IMR-90 (cell line): ENCODE measurements around the gene TBCD. TPM values are rescaled to one million over a fixed set of nuclear protein-coding genes. Genes with fewer than 3 reads are reported as not detected.

Experiments
- ATAC-seq: fragments of 200-7000 bp; cut with Tn5 transposase; 2 replicates; pipeline ENCODE4 v1.9.1; 2020; ENCODE audit warnings: low read depth, mild to moderate bottlenecking, moderate library complexity
- BruUV-seq: library from RNA; stranded (reverse); fragments of 400-500 nt; replicated peaks from 2 replicates; lab custom pipeline; 2021; lab: Mats Ljungman, UMichigan
- CTCF ChIA-PET: fragments of 300-600 bp; formaldehyde crosslinking; extraction: SDS; loops from one replicate; lab custom pipeline; 2021; ENCODE audit warnings: antibody characterized with exemption; lab: Yijun Ruan, JAX
- POLR2A ChIA-PET: fragments of 300-600 bp; sonication (Branson Sonifier 250); formaldehyde crosslinking; loops from one replicate; lab custom pipeline; 2022; ENCODE audit warnings: antibody characterized with exemption; ENCODE audit not compliant: unreplicated experiment; lab: Charles Lee
- DNase-seq: peaks from one replicate; pipeline ENCODE4 v3.0.0; 2013
- H2AFZ ChIP-seq: replicated peaks from 2 replicates; pipeline ENCODE3; 2013; ENCODE audit warnings: low read length, mild to moderate bottlenecking; ENCODE audit not compliant: poor library complexity
- H2AK5ac ChIP-seq: 2 replicates; pipeline ENCODE4 v1.6.1; 2013; ENCODE audit warnings: low read depth, low read length, inconsistent platforms
- H2AK9ac ChIP-seq: replicated peaks from 2 replicates; pipeline ENCODE3; 2013; ENCODE audit warnings: mild to moderate bottlenecking, low read depth, low read length, moderate library complexity; ENCODE audit not compliant: poor library complexity
- H2BK120ac ChIP-seq: 2 replicates; pipeline ENCODE4 v1.6.1; 2013; ENCODE audit warnings: low read depth, low read length, inconsistent platforms
- H2BK15ac ChIP-seq: 3 replicates; pipeline ENCODE4 v1.6.1; 2013; ENCODE audit warnings: low read depth, low read length, inconsistent platforms
- H2BK20ac ChIP-seq: 2 replicates; pipeline ENCODE4 v1.6.1; 2013; ENCODE audit warnings: low read depth, mild to moderate bottlenecking, inconsistent platforms, low read length, moderate library complexity
- H2BK5ac ChIP-seq: 2 replicates; pipeline ENCODE4 v1.6.1; 2013; ENCODE audit warnings: mild to moderate bottlenecking, low read depth, low read length, inconsistent platforms; ENCODE audit not compliant: poor library complexity, severe bottlenecking
- H3K14ac ChIP-seq: replicated peaks from 2 replicates; pipeline ENCODE4 v1.6.1; 2013; ENCODE audit warnings: low read depth, low read length, inconsistent platforms
- H3K18ac ChIP-seq: 2 replicates; pipeline ENCODE4 v1.6.1; 2013; ENCODE audit warnings: low read depth, low read length, control low read depth
- H3K23ac ChIP-seq: 2 replicates; pipeline ENCODE4 v1.6.1; 2013; ENCODE audit warnings: low read depth, low read length, inconsistent platforms
- H3K27ac ChIP-seq: 2 replicates; pipeline ENCODE4 v1.5.1; 2013; ENCODE audit warnings: mild to moderate bottlenecking, control low read depth, low read length; ENCODE audit not compliant: insufficient read depth
- H3K27me3 ChIP-seq: 2 replicates; pipeline ENCODE4 v1.6.1; 2013; ENCODE audit warnings: low read length; ENCODE audit not compliant: control insufficient read depth, insufficient read depth
- H3K36me3 ChIP-seq: 2 replicates; pipeline ENCODE4 v1.6.1; 2013; ENCODE audit warnings: low read length, mixed read lengths; ENCODE audit not compliant: control insufficient read depth, insufficient read depth
- H3K4ac ChIP-seq: 2 replicates; pipeline ENCODE4 v1.6.1; 2013; ENCODE audit warnings: low read depth, low read length, inconsistent platforms
- H3K4me1 ChIP-seq: 2 replicates; pipeline ENCODE4 v1.6.1; 2013; ENCODE audit warnings: low read length, mixed read lengths; ENCODE audit not compliant: control insufficient read depth, insufficient read depth
- H3K4me2 ChIP-seq: 2 replicates; pipeline ENCODE4 v1.6.1; 2013; ENCODE audit warnings: low read depth, mild to moderate bottlenecking, control low read depth, low read length, moderate library complexity
- H3K4me3 ChIP-seq: 2 replicates; pipeline ENCODE4 v1.5.1; 2013; ENCODE audit warnings: low read depth, mild to moderate bottlenecking, control low read depth, low read length, moderate library complexity; ENCODE audit not compliant: insufficient read depth
- H3K56ac ChIP-seq: 2 replicates; pipeline ENCODE4 v1.6.1; 2013; ENCODE audit warnings: low read length, inconsistent platforms; ENCODE audit not compliant: insufficient read depth; ENCODE audit errors: extremely low read depth
- H3K79me1 ChIP-seq, 2 experiments: 2 replicates each; pipeline ENCODE4 v1.6.1; 2013; ENCODE audit warnings: low read length in 2 of 2, inconsistent platforms in 1 of 2, low read depth in 1 of 2
- H3K9ac ChIP-seq: 2 replicates; pipeline ENCODE4 v1.6.1; 2013; ENCODE audit warnings: low read depth, low read length, control low read depth
- H3K9me1 ChIP-seq: 2 replicates; pipeline ENCODE4 v1.6.1; 2013; ENCODE audit warnings: low read length, inconsistent platforms; ENCODE audit not compliant: insufficient read depth
- H3K9me3 ChIP-seq: 2 replicates; pipeline ENCODE4 v1.6.1; 2013; ENCODE audit warnings: low read length; ENCODE audit not compliant: control insufficient read depth, insufficient read depth
- H4K20me1 ChIP-seq: 2 replicates; pipeline ENCODE4 v1.6.1; 2013; ENCODE audit warnings: low read length, inconsistent platforms; ENCODE audit not compliant: insufficient read depth
- H4K5ac ChIP-seq: 2 replicates; pipeline ENCODE4 v1.6.1; 2013; ENCODE audit warnings: mild to moderate bottlenecking, low read depth, low read length, control low read depth
- H4K8ac ChIP-seq, 2 experiments: 2 replicates each; pipeline ENCODE4 v1.6.1; 2013; ENCODE audit warnings: low read depth in 2 of 2, low read length in 2 of 2, control low read depth in 1 of 2, inconsistent platforms in 1 of 2
- H4K91ac ChIP-seq: 2 replicates; pipeline ENCODE4 v1.6.1; 2013; ENCODE audit warnings: low read depth, low read length, inconsistent platforms; ENCODE audit not compliant: insufficient read depth
- BHLHE40 ChIP-seq: fragments of 150-350 bp; IDR thresholded peaks from 2 replicates; pipeline ENCODE4 v1.6.1; 2016; ENCODE audit warnings: mild to moderate bottlenecking, low read depth, low read length
- CEBPB ChIP-seq: IDR thresholded peaks from 2 replicates; pipeline ENCODE4 v1.6.1; 2012; ENCODE audit warnings: low read depth, low read length, improper control_type of control experiment
- CHD1 ChIP-seq: IDR thresholded peaks from 2 replicates; pipeline ENCODE4 v1.6.1; 2012; ENCODE audit warnings: low read depth, low read length, improper control_type of control experiment
- FOS ChIP-seq: fragments of 150-350 bp; IDR thresholded peaks from 2 replicates; pipeline ENCODE4 v1.6.1; 2016; ENCODE audit warnings: low read depth, low read length
- MAFK ChIP-seq: IDR thresholded peaks from 2 replicates; pipeline ENCODE4 v1.6.1; 2012; ENCODE audit warnings: low read depth, low read length, improper control_type of control experiment
- MAZ ChIP-seq: IDR thresholded peaks from 2 replicates; pipeline ENCODE4 v1.6.1; 2012; ENCODE audit warnings: low read depth, mild to moderate bottlenecking, low read length, improper control_type of control experiment, moderate library complexity, borderline replicate concordance
- MXI1 ChIP-seq: IDR thresholded peaks from 2 replicates; pipeline ENCODE4 v1.6.1; 2012; ENCODE audit warnings: low read depth, mild to moderate bottlenecking, low read length, moderate library complexity, borderline replicate concordance
- NFE2L2 ChIP-seq: fragments of 150-350 bp; IDR thresholded peaks from 2 replicates; pipeline ENCODE4 v1.6.1; 2016; ENCODE audit warnings: low read depth, mild to moderate bottlenecking, low read length
- POLR2A ChIP-seq: IDR thresholded peaks from 2 replicates; pipeline ENCODE4 v1.6.1; 2012; ENCODE audit warnings: mild to moderate bottlenecking, low read depth, low read length
- RAD21 ChIP-seq: IDR thresholded peaks from 2 replicates; pipeline ENCODE4 v1.6.1; 2012; ENCODE audit warnings: low read length, improper control_type of control experiment
- RCOR1 ChIP-seq: IDR thresholded peaks from 2 replicates; pipeline ENCODE4 v1.6.1; 2012; ENCODE audit warnings: mild to moderate bottlenecking, low read length, improper control_type of control experiment; ENCODE audit not compliant: insufficient replicate concordance
- RFX5 ChIP-seq: IDR thresholded peaks from 2 replicates; pipeline ENCODE4 v1.8.0; 2012; ENCODE audit warnings: low read depth, mild to moderate bottlenecking, low read length, moderate library complexity
- SMC3 ChIP-seq: fragments of 150-350 bp; IDR thresholded peaks from 2 replicates; pipeline ENCODE4 v1.6.1; 2016; ENCODE audit warnings: low read depth, mild to moderate bottlenecking, antibody characterized with exemption, low read length, moderate library complexity
- WGBS, 2 experiments: methylation state at CpG; one replicate each; pipeline versions ENCODE4 v1.1.5 to v1.1.7; 2013; ENCODE audit warnings: missing lambda C conversion rate in 2 of 2; ENCODE audit not compliant: insufficient read length in 1 of 2; ENCODE audit errors: extremely low coverage in 2 of 2; 5-methylcytosine and 5-hydroxymethylcytosine counted together
- dilution Hi-C: fragments of 300-500 bp; cut with HindIII; formaldehyde crosslinking; loops from one replicate; pipeline ENCODE4 v1.14.3; 2018; ENCODE audit warnings: low sequenced_read_pairs; ENCODE audit not compliant: unreplicated experiment
- in situ Hi-C: fragments of 300-500 bp; cut with MboI; formaldehyde crosslinking; loops from 3 replicates; pipeline ENCODE4 v1.14.3; 2019; ENCODE audit warnings: low sequenced_read_pairs, inconsistent platforms, mixed read lengths
- intact Hi-C: fragments of 100-400 bp; cut with micrococcal nuclease; formaldehyde crosslinking; loops from 2 replicates; pipeline ENCODE4 v1.10.0; 2022
- polyA plus RNA-seq, 3 experiments: library from polyadenylated mRNA; depleted of rRNA; stranded (reverse); fragments of >200 nt; gene quantifications; 2 replicates each; pipeline ENCODE4 v1.2.3, GENCODE V29; 2012; ENCODE audit warnings: low replicate concordance in 1 of 3
- total RNA-seq: library from RNA; depleted of rRNA; stranded (reverse); fragments of >200 nt; gene quantifications from 2 replicates; pipeline ENCODE4 v1.2.3, GENCODE V29; 2012
- TF ChIP-seq, protein P1 (sequence below): fragments of 150-350 bp; IDR thresholded peaks from 2 replicates; pipeline ENCODE4 v1.6.1; 2017; ENCODE audit warnings: mild to moderate bottlenecking, antibody characterized with exemption, low read length, low read depth
- TF ChIP-seq, protein P2 (sequence below): conservative IDR thresholded peaks from 2 replicates; pipeline ENCODE4 v1.5.1; 2012; ENCODE audit warnings: mild to moderate bottlenecking, low read depth, low read length, improper control_type of control experiment
- TF ChIP-seq, protein P3 (sequence below): fragments of 150-350 bp; IDR thresholded peaks from 2 replicates; pipeline ENCODE4 v1.6.1; 2016; ENCODE audit warnings: low read depth, mild to moderate bottlenecking, low read length, moderate library complexity, borderline replicate concordance

TBCD gene
- total and polyA plus RNA-seq, 2 of the 4 experiments (the other 2 are of a cell fraction) = 21.9 to 54.5 TPM

DNA sequence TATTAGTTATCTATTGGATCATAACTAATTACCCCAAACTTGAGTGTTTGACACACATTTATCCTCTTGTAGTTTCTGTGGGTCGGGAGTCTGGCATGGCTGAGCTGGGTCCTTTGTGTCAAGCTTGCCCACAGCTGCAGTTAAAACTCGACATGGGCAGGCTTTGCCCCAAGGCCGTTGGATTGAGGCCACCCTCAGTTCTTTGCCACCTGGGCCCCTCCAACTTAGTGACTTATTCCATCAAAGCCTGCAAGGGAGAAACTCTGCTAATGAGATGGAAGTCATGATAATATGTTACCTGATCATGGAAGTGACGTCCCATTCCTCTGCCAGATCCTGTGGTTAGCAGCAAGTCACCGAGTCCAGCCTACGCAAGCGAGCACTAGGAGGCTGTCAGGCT, 17.2 kb downstream of the TBCD start:
- POLR2A ChIA-PET = no interaction called here
- Histone ChIP-seq H2BK120ac (no peak overlapping the region), H4K8ac (no peak overlapping the region), H3K36me3 (peaks cover 25% of the 10 kb centered on the region), H3K79me1 (peaks cover 6 to 9% of the 10 kb centered on the region in 2 experiments; a peak in 2 of 4 replicates), H2BK15ac (no peak overlapping the region), H3K9me1 (peaks cover 6% of the 10 kb centered on the region; the same call in 1 of the 2 replicates), H3K27ac (no peak overlapping the region), H3K9me3 (no peaks in the 10 kb centered on the region), H2AK5ac (no peak overlapping the region), H3K9ac (no peak overlapping the region), H3K4me1 (peaks cover 3% of the 10 kb centered on the region), H3K4me2 (no peak overlapping the region), H2AK9ac (no peak overlapping the region), H3K18ac (no peak overlapping the region), H3K14ac (no peak overlapping the region), H3K27me3 (no peaks in the 10 kb centered on the region), H4K20me1 (peaks cover 8% of the 10 kb centered on the region), H2BK20ac (no peak overlapping the region), H2BK5ac (no peak overlapping the region), H3K4me3 (no peak overlapping the region), H4K91ac (no peak overlapping the region), H3K23ac (no peak overlapping the region), H4K5ac (no peak overlapping the region), H3K4ac (no peak overlapping the region), H2AFZ (no peak overlapping the region), H3K56ac (no peak overlapping the region)
- 100% methylated on average over 1 of the region's 7 CpGs; no CpG with 5 or more reads in 1 of the 2 experiments for WGBS, 2 experiments
- CTCF ChIA-PET = interaction anchor here (1.3 to 1.4 kb wide), 2 partner anchors 12 to 14 kb away, joined by 3 to 4 read pairs; no protein-coding TSS in a partner anchor
- in situ Hi-C loops (no loop called here), intact Hi-C loops (no loop called here), dilution Hi-C loops (no loop called here)
- BruUV-seq = no TSS peak
- DNase-seq (no peak), ATAC-seq (no peak)
- TF ChIP-seq MAFK (no peak), SMC3 (no peak), RCOR1 (no peak), MAZ (no peak), POLR2A (no peak), MXI1 (no peak), CHD1 (no peak), FOS (no peak), RAD21 (no peak), BHLHE40 (no peak), NFE2L2 (no peak), CEBPB (no peak), RFX5 (no peak)
- TF ChIP-seq, protein P1, sequence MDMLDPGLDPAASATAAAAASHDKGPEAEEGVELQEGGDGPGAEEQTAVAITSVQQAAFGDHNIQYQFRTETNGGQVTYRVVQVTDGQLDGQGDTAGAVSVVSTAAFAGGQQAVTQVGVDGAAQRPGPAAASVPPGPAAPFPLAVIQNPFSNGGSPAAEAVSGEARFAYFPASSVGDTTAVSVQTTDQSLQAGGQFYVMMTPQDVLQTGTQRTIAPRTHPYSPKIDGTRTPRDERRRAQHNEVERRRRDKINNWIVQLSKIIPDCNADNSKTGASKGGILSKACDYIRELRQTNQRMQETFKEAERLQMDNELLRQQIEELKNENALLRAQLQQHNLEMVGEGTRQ = no peak
- TF ChIP-seq, protein P2, sequence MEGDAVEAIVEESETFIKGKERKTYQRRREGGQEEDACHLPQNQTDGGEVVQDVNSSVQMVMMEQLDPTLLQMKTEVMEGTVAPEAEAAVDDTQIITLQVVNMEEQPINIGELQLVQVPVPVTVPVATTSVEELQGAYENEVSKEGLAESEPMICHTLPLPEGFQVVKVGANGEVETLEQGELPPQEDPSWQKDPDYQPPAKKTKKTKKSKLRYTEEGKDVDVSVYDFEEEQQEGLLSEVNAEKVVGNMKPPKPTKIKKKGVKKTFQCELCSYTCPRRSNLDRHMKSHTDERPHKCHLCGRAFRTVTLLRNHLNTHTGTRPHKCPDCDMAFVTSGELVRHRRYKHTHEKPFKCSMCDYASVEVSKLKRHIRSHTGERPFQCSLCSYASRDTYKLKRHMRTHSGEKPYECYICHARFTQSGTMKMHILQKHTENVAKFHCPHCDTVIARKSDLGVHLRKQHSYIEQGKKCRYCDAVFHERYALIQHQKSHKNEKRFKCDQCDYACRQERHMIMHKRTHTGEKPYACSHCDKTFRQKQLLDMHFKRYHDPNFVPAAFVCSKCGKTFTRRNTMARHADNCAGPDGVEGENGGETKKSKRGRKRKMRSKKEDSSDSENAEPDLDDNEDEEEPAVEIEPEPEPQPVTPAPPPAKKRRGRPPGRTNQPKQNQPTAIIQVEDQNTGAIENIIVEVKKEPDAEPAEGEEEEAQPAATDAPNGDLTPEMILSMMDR = no peak
- TF ChIP-seq, protein P3, sequence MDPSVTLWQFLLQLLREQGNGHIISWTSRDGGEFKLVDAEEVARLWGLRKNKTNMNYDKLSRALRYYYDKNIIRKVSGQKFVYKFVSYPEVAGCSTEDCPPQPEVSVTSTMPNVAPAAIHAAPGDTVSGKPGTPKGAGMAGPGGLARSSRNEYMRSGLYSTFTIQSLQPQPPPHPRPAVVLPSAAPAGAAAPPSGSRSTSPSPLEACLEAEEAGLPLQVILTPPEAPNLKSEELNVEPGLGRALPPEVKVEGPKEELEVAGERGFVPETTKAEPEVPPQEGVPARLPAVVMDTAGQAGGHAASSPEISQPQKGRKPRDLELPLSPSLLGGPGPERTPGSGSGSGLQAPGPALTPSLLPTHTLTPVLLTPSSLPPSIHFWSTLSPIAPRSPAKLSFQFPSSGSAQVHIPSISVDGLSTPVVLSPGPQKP = no peak
